ENCODE data around the gene KLHL3.
A peak's percentile ranks its signal among the peaks of the same experiment; 100 is the strongest.
"Not testable (repeated sequence)": the region's sequence is repeated elsewhere in the genome, so short reads cannot be mapped to it uniquely, and the experiment has no call there.

Gene KLHL3

GRCh38 chr5:137735555-137736284 lies at the start of gene KLHL3:
KLHL3 (minus strand) TSS chr5:137736089; CDS start chr5:137735646, 443 bp downstream.
- peak; percentile 22 for DNase-seq (ENCODE audit: low read depth)

GRCh38 chr5:137782984-137783536 lies 47.2 kb upstream of the KLHL3 start:
- DNase-seq (ENCODE audit: low read depth): no peak

GRCh38 chr5:137782055-137782454 lies 46.2 kb upstream of the KLHL3 start:
- no peak for DNase-seq (ENCODE audit: low read depth)

- peak; percentile 16 for DNase-seq (ENCODE audit: low read depth)
Observed at GRCh38 chr5:137778772-137779564, 43.1 kb upstream of the KLHL3 start.

GRCh38 chr5:137767937-137768336 lies 32.0 kb upstream of the KLHL3 start:
- DNase-seq (ENCODE audit: low read depth): not testable (repeated sequence)

GRCh38 chr5:137761566-137761965 lies 25.7 kb upstream of the KLHL3 start:
- no peak for DNase-seq (ENCODE audit: low read depth)

DNA sequence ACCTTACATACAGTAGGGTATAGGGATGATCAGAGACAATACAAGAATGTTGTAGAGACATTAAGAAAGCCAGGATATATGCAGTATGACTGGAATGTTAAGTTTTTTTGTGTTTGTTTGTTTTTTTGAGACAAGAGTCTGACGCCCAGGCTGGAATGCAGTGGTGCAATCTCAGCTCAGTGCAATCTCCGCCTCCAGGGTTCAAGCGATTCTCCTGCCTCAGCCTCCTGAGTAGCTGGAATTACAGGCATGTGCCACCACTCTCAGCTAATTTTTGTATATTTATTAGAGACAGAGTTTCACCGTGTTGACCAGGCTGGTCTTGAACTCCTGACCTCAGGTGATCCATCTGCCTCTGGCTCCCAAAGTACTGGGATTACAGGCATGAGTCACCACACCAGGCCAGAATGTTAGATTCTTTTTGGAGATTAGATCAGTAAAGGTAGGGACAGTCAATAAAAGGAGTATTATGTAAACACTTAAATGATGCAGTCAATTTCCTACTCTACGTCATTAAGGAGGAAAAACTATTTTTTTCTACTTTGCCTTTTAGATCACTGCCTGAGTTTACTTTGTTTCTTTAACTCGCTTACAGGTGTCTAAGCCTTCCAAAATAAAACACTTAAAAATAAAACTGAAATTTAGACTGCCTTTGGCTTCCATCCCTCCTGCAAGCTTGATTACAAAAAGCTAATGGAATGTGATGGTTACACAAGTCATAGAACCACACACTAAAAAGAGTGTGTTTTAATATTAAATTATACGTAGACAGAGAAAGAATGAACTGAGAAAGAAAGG lies 25.0 kb upstream of the KLHL3 start:
- DNase-seq (ENCODE audit: low read depth): peak; percentile 20

DNA sequence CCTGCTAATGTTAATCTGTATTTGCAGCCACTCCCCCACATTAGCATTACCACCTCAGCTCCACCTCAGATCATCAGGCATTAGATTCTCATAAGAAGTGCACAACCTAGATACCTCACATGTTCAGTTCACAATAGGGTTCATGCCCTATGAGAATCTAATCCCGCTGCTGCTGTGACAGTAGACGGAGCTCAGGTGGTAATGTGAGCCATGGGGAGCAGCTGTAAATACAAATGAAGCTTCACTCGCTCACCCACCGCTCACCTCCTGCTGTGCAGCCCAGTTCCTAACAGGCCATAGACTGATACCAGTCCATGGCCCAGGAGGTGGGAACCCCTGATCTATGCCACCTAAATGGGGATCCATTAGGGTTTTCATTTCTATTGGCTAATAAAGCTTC lies 24.4 kb upstream of the KLHL3 start:
- no peak for DNase-seq (ENCODE audit: low read depth)

DNA sequence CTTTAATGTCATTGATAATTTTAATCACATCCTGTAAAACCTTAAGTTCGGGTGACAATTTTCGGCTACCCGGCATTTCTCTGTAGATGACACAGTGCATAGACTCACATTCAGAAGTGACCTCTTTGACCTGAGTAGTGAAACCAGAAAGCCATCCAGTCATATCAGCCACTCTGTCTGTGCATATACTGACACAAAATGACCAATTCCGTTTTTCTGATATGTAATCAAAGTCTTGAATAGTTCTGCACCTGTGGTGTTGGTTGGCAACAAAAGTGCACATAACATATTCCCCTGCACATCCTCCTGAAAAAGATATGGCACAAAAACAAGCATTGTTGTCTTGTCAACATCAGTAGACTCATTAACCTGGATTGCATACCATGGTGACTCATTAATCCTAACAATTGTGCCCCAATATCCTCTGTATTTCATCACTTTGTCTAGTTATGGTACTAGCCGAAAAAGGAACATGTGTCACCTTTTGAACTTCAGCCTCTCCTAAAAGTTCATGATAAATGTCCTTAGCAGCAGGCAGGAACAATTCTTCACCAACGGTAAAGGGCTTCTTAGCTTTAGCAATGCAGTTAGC lies 22.9 kb upstream of the KLHL3 start:
- no peak for DNase-seq (ENCODE audit: low read depth)

- DNase-seq (ENCODE audit: low read depth): no peak
Observed at GRCh38 chr5:137758121-137758520, 22.2 kb upstream of the KLHL3 start.

DNA sequence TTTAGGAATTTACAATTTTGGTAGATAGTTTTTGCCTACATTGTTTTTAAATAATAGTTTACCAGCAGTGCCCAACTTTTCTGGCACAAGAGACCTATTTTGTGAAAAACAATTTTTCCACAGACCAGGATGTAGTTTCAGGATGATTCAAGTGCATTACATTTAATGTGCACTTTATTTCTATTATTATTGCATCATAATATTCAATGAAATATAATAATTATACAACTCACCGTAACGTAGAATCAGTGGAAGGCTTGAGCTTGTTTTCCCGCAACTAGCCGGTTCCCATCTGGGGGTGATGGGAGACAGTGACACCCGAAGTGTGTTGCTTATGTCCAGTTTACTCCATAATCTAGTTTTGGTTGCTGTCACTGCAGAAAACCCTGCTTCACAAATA lies 21.7 kb upstream of the KLHL3 start:
- DNase-seq (ENCODE audit: low read depth): no peak

DNA sequence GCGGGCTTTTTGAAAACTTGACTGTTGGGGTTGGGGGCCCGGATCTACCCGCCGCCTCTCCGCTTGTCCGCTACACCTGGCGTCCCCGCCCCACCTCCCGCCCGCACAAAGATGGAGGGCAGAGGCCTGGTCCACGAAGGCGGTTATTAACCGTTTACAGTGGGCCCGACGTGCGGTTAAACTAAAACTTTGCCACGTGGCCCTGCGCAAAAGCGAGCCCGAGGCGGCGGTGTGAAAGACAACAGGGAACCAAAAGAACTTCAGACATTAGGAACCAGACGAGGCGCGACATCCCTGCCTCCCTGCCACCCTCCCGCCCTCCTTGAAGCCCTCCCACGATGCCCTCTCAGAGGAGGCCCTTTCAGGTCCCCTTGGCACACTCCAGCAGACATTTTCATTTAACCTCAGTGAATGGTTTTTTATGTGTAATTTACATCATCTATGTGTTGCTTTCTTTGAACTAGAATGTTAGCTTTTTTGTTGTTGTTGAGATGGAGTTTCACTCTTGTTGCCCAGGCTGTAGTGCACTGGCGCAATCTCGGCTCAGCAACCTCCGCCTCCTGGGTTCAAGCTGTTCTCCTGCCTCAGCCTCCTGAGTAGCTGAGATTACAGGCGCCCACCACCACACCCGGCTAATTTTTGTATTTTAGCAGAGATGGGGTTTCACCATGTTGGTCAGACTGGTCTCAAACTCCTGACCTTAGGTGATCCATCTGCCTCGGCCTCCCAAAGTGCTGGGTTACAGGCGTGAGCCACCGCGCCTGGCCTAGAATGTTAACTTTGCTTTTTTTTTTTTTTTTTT lies 19.3 kb upstream of the KLHL3 start:
- no peak for DNase-seq (ENCODE audit: low read depth)

DNA sequence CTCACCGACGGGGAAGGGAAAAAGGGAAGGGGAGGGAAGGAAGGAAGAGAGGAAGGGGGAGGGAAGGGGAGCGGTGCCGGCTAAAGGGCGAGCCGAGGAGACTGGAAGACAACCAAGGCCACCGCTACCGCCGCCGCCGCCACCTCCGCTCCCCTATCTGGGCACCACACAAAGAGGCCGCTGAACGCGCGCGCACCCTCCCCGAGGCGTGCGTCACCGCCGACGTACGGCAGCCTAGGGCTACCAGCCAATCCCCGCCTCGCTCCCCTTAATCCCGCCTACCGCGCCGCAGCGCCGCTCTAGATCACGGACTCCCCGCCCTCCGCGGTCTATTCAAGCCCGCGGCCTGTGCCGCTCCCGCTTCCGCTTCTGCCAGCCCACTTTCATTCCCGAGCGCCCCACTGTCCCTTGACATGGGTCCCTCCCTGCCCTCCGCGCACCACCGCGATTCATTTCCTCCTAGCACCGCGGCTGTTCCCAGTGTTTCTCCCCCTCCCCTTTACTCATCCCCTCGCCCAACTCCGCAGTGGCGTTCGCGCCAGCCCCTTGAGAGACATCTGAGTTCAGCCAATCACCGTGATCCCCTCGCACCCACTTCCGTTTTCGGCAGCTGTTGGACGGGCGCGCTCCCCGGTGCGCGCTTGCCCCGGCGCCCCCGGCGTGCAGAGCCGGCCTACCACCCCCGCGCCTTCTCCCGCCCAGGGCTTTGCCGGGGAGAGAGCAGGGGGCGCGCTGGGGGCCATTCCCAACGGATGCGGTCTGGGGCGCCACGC lies 18.5 kb upstream of the KLHL3 start, which contains the start of gene HNRNPA0:
TSS of gene HNRNPA0 (minus strand) at position 176 of the 773 bp plus-strand sequence. CDS start 297 bp downstream, outside the sequence.
- DNase-seq (ENCODE audit: low read depth): peak; percentile 97

GRCh38 chr5:137753691-137754187 lies 17.9 kb upstream of the KLHL3 start:
- DNase-seq (ENCODE audit: low read depth): no peak

DNA sequence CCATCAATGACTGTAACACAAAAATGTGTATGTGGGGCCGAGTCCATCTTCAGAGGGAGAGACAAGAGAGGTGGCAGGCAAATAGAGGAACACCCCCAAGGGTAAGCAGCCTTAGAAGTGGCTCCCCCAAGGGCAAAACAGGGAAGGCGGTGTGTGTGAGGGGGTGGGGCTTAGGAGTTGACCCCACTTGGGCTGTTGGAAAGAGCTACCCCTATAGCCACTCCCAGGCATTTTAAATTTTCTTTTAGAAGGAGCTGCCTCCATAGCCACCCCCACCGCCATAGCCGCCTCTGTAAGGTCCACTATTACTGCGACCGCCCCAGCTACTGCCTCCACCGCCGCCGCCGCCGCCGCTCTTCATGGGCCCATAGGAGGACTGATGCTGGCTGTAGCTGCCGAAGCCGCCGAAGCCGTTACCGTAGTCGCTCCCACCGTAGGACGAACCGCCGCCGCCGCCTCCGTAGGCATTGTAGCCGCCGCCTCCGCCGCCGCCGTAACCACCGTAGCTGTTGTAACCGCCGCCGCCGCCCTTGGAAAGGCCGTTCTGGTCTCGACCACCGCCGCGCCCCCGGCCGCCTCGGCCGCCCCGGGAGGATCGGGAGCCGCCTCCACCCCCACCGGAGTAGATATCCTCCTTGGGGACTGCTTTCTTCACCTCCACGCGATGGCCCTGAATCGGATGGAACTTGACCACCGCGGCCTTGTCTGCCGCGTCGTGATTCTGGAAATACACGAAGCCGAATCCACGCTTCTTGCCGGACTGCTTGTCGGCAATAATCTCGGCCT lies 17.2 kb upstream of the KLHL3 start:
- DNase-seq (ENCODE audit: low read depth): peak; percentile 23

DNA sequence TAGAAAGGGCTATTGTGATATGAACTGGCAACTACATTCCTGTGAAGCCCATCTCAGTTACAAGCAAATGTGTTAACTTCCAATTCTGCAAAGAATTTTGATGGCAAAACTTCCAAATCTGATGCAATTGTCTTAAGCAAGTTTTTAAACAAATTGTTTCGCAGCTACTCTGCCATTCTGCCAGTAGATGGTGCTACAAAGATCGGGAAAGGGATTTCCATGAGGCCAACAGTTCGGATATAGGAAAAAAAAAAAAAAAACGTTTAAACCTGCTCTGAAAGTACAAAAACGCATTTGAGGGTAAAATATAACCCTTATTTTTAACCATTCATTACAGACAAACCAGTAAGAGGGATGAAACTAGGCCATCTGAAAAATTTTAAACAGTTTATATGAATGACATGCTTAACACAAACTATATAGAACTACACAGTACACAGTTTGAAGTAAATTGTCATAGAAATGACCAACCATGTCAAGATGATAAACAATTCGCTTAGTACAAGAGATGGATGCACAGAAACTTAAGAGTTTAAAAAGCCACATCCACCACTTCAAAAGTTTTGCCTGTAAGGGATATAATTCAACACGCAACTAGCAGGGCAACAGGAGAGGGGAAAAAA lies 16.1 kb upstream of the KLHL3 start:
- peak; percentile 85 for DNase-seq (ENCODE audit: low read depth)

DNA sequence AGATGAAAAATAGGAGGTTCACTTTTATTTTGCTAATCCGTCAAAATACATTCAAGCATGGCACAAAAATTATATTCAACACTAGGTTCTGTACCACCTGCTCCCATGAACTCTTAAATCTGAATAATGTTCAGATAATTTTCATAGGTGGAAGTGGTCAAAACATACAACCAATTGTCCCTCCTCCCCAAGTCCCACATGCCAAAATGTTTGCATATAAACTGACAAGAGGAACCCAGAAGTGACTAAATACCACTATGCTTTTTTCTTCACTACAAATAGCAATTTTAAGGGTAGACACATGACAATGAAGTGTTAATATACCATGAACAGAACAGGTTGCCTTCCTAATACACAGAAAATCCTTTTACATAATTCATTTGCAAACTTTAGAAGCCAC lies 14.5 kb upstream of the KLHL3 start:
- no peak for DNase-seq (ENCODE audit: low read depth)

DNA sequence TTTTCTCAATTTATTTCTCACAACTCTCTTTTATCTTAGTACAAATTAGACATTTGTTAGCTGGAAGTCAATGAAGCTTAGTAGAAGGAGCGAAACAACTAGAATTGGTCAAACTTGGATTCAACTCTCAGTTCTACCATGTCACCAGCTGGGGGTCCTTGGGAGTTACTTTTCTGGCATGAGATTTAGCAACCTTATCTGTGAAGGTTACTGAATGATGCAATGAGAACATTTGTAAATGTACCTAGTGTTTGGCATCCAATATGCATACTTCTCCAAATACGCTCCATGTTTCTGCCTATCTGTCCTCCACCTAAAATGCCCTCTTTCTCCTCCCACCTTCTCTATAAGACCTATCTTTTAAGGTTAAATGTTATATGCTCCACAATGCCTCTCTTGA lies 12.0 kb upstream of the KLHL3 start:
- no peak for DNase-seq (ENCODE audit: low read depth)

All from fibroblast of gingiva (primary cell).